ENCODE data around the gene ITSN2. TPM values are rescaled to one million over a fixed set of nuclear protein-coding genes. Genes with fewer than 3 reads are reported as not detected.

Gene ITSN2
- total and polyA plus RNA-seq, 10 donors = 41.1 to 150 (median 107) TPM

GRCh38 chr2:24403168-24403831 is 43.0 kb upstream of the ITSN2 start:
- TF ChIP-seq POLR2AphosphoS5 (IDR thresholded peaks at IDR 0.05) = no peak
- no peak for TF ChIP-seq POLR2A (IDR thresholded peaks at IDR 0.05)
- TF ChIP-seq, protein P1, sequence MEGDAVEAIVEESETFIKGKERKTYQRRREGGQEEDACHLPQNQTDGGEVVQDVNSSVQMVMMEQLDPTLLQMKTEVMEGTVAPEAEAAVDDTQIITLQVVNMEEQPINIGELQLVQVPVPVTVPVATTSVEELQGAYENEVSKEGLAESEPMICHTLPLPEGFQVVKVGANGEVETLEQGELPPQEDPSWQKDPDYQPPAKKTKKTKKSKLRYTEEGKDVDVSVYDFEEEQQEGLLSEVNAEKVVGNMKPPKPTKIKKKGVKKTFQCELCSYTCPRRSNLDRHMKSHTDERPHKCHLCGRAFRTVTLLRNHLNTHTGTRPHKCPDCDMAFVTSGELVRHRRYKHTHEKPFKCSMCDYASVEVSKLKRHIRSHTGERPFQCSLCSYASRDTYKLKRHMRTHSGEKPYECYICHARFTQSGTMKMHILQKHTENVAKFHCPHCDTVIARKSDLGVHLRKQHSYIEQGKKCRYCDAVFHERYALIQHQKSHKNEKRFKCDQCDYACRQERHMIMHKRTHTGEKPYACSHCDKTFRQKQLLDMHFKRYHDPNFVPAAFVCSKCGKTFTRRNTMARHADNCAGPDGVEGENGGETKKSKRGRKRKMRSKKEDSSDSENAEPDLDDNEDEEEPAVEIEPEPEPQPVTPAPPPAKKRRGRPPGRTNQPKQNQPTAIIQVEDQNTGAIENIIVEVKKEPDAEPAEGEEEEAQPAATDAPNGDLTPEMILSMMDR (IDR thresholded peaks at IDR 0.05 in 8 of 11, conservative IDR thresholded peaks at IDR 0.05 in 3 of 11) = no peak
- Histone ChIP-seq H3K9me3 (peaks cover 0 to 6% (median 0%) of the 10 kb centered on the region in 8 donors), H3K36me3 (no peaks in the 10 kb centered on the region), H3K4me1 (peaks cover 0 to 5% (median 1%) of the 10 kb centered on the region in 6 donors), H3K4me3 (no peak overlapping the region), H3K27me3 (replicated peaks in 1 of 7) (peaks cover 0 to 18% (median 6%) of the 10 kb centered on the region in 7 donors), H3K27ac (no peak overlapping the region)
- 73 to 88% (median 83%) methylated on average over 7 to 13 of the region's 22 CpGs for WGBS, 5 donors
- no peak for DNase-seq
- intact Hi-C loops (cut with DNase I; ENCODE audit: low total_unique reads) = no loop called here

- WGBS, 5 donors = 38 to 64% (median 57%) methylated on average over 20 to 38 of the region's 38 CpGs
Observed at GRCh38 chr2:24402242-24403097, 42.1 kb upstream of the ITSN2 start.

DNA sequence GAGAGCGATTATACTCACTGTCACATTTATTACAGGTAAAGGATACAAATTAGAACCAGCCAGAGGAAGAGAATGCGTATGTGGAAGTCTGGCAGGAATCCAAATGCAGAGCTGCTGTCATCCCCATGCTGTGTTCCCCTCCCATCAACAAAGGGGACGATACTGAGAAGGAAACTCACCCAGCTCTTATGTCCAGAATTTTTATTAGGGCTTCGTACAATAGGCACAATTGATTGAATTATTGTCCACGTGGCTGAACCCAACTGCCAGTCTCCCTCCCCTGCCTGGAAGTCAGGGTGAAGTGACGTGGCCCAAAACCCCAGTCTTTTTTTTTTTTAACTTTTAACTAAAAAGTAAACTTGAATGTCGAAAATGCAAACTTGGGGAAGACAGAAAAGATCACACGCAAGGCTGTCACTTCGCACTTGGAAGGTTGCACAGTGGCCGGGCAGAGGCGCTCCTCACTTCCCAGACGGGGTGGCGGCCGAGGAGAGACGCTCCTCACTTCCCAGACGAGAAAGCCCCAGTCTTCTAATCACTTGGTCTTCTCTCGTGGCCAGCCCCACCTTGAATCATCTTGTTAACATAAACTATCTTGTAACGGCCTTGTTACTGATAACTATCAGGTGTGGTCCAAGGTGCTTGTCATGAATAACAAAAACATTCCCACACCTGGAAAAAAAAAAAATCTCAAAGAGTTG is 40.0 kb upstream of the ITSN2 start:
- intact Hi-C loops (cut with DNase I; ENCODE audit: low total_unique reads) = no loop called here
- DNase-seq = no peak

More at GRCh38 chr2:24402242-24403097, 42.1 kb upstream of the ITSN2 start:
- Histone ChIP-seq H3K36me3 (no peaks in the 10 kb centered on the region), H3K4me1 (peaks cover 0 to 5% (median 1%) of the 10 kb centered on the region in 6 donors), H3K27me3 (replicated peaks in 1 of 7) (peaks cover 0 to 18% (median 6%) of the 10 kb centered on the region in 7 donors), H3K27ac (no peak overlapping the region), H3K4me3 (peak overlapping the region in 2 of 8 donors; percentile 15 to 33), H3K9me3 (peaks cover 0 to 6% (median 0%) of the 10 kb centered on the region in 8 donors)
- TF ChIP-seq POLR2A (IDR thresholded peaks at IDR 0.05) = no peak
- no peak for TF ChIP-seq POLR2AphosphoS5 (IDR thresholded peaks at IDR 0.05)
- TF ChIP-seq, protein P1 (IDR thresholded peaks at IDR 0.05 in 8 of 11, conservative IDR thresholded peaks at IDR 0.05 in 3 of 11) = no peak
- intact Hi-C loops (cut with DNase I; ENCODE audit: low total_unique reads) = no loop called here
- no peak for DNase-seq

More for the DNA sequence above, 40.0 kb upstream of the ITSN2 start:
- TF ChIP-seq POLR2AphosphoS5 (IDR thresholded peaks at IDR 0.05) (no peak), POLR2A (IDR thresholded peaks at IDR 0.05) (no peak)
- TF ChIP-seq, protein P1 (IDR thresholded peaks at IDR 0.05 in 8 of 11, conservative IDR thresholded peaks at IDR 0.05 in 3 of 11) = no peak
- WGBS, 5 donors = 81 to 91% (median 84%) methylated on average over 18 of the region's 18 CpGs
- Histone ChIP-seq H3K27me3 (replicated peaks in 1 of 7) (peaks cover 0 to 18% (median 9%) of the 10 kb centered on the region in 7 donors), H3K4me3 (no peak overlapping the region), H3K27ac (no peak overlapping the region), H3K4me1 (peaks cover 0 to 5% (median 1%) of the 10 kb centered on the region in 6 donors), H3K36me3 (no peaks in the 10 kb centered on the region), H3K9me3 (peaks cover 0 to 6% (median 0%) of the 10 kb centered on the region in 8 donors)
